Upper lobe of right lung (tissue), 1 donor: Measurements from ENCODE around the gene ARFGEF3. TPM values are rescaled to one million over a fixed set of nuclear protein-coding genes. Genes with fewer than 3 reads are reported as not detected.
A peak's percentile ranks its signal among the peaks of the same experiment; 100 is the strongest.

Experiments used
- ATAC-seq: fragments of 200-7000 bp; cut with Tn5 transposase; one replicate; pipeline ENCODE4 v1.9.1; 2020; ENCODE audit warnings: mild to moderate bottlenecking, moderate library complexity
- DNase-seq: peaks from one replicate; pipeline ENCODE4 v3.0.0-alpha.2; 2020
- H3K27ac ChIP-seq: fragments of 200-600 bp; one replicate; pipeline ENCODE4 v1.8.0; 2022
- H3K27me3 ChIP-seq: fragments of 200-600 bp; one replicate; pipeline ENCODE4 v1.8.0; 2022; ENCODE audit warnings: mild to moderate bottlenecking
- H3K36me3 ChIP-seq: fragments of 200-600 bp; one replicate; pipeline ENCODE4 v1.8.0; 2022
- H3K4me1 ChIP-seq: fragments of 200-600 bp; one replicate; pipeline ENCODE4 v1.8.0; 2022
- H3K4me3 ChIP-seq: fragments of 200-600 bp; one replicate; pipeline ENCODE4 v1.8.0; 2022; ENCODE audit warnings: mild to moderate bottlenecking
- H3K9me3 ChIP-seq: fragments of 200-600 bp; one replicate; pipeline ENCODE4 v1.8.0; 2022
- CTCF ChIP-seq: fragments of 200-600 bp; IDR thresholded peaks from one replicate; pipeline ENCODE4 v1.8.0; 2022; ENCODE audit warnings: antibody characterized with exemption
- intact Hi-C: fragments of 100-400 bp; cut with DNase I; formaldehyde crosslinking; loops from one replicate; pipeline ENCODE4 v1.11.0; 2022
- total RNA-seq: library from RNA; stranded (reverse); fragmentation: NEBNext Ultra II Directional; extraction: Animal tissue kit (Norgen Biotek cat#: 25700); gene quantifications from one replicate; pipeline ENCODE4 v1.2.1, GENCODE V29; 2021
- donor health status: DM: no; HTN: yes; CAD: no; lungs with severe emphysema.

Gene ARFGEF3
- total RNA-seq, 1 donor from 2014 or later: 27.2 TPM

GRCh38 chr6:138218449-138218848, 56.7 kb downstream of the ARFGEF3 start, which contains the start of gene PBOV1:
Gene PBOV1, minus strand, starts transcription at chr6:138218491. Its CDS starts 96 bp downstream, at chr6:138218395.
- H3K4me1 ChIP-seq: no peaks in the 10 kb centered on the region
- H3K27ac ChIP-seq: no peak within 1 kb of the TSS
- no peaks in the 10 kb centered on the region for H3K27me3 ChIP-seq
- no peak within 1 kb of the TSS for H3K4me3 ChIP-seq
- ATAC-seq (no peak), DNase-seq (no peak)
- no peaks in the 10 kb centered on the region for H3K36me3 ChIP-seq
- intact Hi-C loops: no loop called here
- no peaks in the 10 kb centered on the region for H3K9me3 ChIP-seq
- TF ChIP-seq CTCF: no peak

GRCh38 chr6:138219398-138219797, 57.7 kb downstream of the ARFGEF3 start:
- no peaks in the 10 kb centered on the region for H3K36me3 ChIP-seq
- ATAC-seq: peak; percentile 41
- no peaks in the 10 kb centered on the region for H3K4me1 ChIP-seq
- H3K4me3 ChIP-seq: no peak overlapping the region
- H3K27me3 ChIP-seq: no peaks in the 10 kb centered on the region
- H3K9me3 ChIP-seq: no peaks in the 10 kb centered on the region
- intact Hi-C loops: no loop called here
- TF ChIP-seq CTCF: no peak
- H3K27ac ChIP-seq: no peak overlapping the region
- no peak for DNase-seq

- no peak overlapping the region for H3K27ac ChIP-seq
- DNase-seq (no peak), ATAC-seq (no peak)
- TF ChIP-seq CTCF: no peak
- H3K4me1 ChIP-seq: no peaks in the 10 kb centered on the region
- no peaks in the 10 kb centered on the region for H3K9me3 ChIP-seq
- H3K27me3 ChIP-seq: no peaks in the 10 kb centered on the region
- intact Hi-C loops: no loop called here
- H3K4me3 ChIP-seq: no peak overlapping the region
- H3K36me3 ChIP-seq: no peaks in the 10 kb centered on the region
Observed at GRCh38 chr6:138219901-138220300, 58.2 kb downstream of the ARFGEF3 start.

- no peak for DNase-seq
- Histone ChIP-seq H3K9me3 (no peaks in the 10 kb centered on the region), H3K4me3 (no peak overlapping the region), H3K4me1 (no peaks in the 10 kb centered on the region), H3K36me3 (no peaks in the 10 kb centered on the region), H3K27ac (peak overlapping the region; percentile 25), H3K27me3 (no peaks in the 10 kb centered on the region)
- ATAC-seq: no peak
- intact Hi-C loops: no loop called here
- TF ChIP-seq CTCF: no peak
Observed at GRCh38 chr6:138222901-138223546, 61.3 kb downstream of the ARFGEF3 start.

- ATAC-seq: no peak
- Histone ChIP-seq H3K27ac (no peak overlapping the region), H3K9me3 (no peaks in the 10 kb centered on the region), H3K4me1 (no peaks in the 10 kb centered on the region), H3K4me3 (no peak overlapping the region), H3K27me3 (no peaks in the 10 kb centered on the region), H3K36me3 (no peaks in the 10 kb centered on the region)
- DNase-seq: no peak
- intact Hi-C loops: no loop called here
- no peak for TF ChIP-seq CTCF
Observed at GRCh38 chr6:138225953-138226352, 64.2 kb downstream of the ARFGEF3 start.
